HCT116 (cell line): ENCODE measurements around the gene SP3.

ENCODE experiments used
- EZH2 ChIP-seq: fragments of 200-600 bp; sonication (generic); IDR thresholded peaks from 2 replicates; pipeline ENCODE4 v1.6.1; 2017; ENCODE audit warnings: antibody characterized with exemption, mixed run types
- TF ChIP-seq, protein P1 (sequence below), 3 experiments: fragments of 200-600 bp in 1 of 3; sonication (generic) in 1 of 3; IDR thresholded peaks in 2 of 3; conservative IDR thresholded peaks in 1 of 3; 2 replicates each; pipeline ENCODE4 v1.5.1; 2012 to 2017; ENCODE audit warnings: low read depth in 2 of 3, low read length in 2 of 3, antibody characterized with exemption in 1 of 3, borderline replicate concordance in 1 of 3, control low read depth in 1 of 3, mild to moderate bottlenecking in 1 of 3, mixed read lengths in 1 of 3, mixed run types in 1 of 3, moderate library complexity in 1 of 3; ENCODE audit not compliant: insufficient read depth in 1 of 3

DNA sequence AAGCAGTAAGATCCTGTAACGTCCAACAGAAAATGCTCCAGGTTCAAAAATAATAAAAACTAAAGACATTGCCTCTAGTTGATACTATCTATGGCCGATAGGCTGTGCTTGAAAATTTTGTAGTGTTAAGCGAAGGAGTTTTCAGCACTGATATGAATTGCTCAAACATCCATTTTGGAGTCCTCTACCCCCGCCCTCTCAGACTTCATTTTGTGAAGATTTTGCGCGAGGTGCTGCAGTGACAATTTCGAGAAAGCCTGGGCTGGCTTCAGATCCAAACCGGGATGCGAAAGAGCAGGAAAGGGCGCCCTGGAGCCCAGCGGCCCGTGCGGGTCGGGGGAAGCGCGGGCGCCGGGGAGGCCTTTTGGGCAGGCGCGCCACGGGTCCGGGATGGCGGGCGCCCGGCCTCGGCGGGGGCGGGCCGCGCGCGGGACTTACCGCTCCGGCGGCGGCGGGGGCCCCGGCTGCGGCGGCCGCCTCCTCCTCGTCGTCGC is 1.8 kb downstream of the SP3 start:
- TF ChIP-seq, protein P1, sequence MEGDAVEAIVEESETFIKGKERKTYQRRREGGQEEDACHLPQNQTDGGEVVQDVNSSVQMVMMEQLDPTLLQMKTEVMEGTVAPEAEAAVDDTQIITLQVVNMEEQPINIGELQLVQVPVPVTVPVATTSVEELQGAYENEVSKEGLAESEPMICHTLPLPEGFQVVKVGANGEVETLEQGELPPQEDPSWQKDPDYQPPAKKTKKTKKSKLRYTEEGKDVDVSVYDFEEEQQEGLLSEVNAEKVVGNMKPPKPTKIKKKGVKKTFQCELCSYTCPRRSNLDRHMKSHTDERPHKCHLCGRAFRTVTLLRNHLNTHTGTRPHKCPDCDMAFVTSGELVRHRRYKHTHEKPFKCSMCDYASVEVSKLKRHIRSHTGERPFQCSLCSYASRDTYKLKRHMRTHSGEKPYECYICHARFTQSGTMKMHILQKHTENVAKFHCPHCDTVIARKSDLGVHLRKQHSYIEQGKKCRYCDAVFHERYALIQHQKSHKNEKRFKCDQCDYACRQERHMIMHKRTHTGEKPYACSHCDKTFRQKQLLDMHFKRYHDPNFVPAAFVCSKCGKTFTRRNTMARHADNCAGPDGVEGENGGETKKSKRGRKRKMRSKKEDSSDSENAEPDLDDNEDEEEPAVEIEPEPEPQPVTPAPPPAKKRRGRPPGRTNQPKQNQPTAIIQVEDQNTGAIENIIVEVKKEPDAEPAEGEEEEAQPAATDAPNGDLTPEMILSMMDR (IDR thresholded peaks at IDR 0.05 in 2 of 3, conservative IDR thresholded peaks at IDR 0.05 in 1 of 3; ENCODE audit: borderline replicate concordance in 1 of 3, insufficient read depth in 1 of 3, low read depth in 2 of 3, low read length in 2 of 3): peak in 1 of 3 experiments; percentile 21; a peak in 1 of 6 replicates
- TF ChIP-seq EZH2: no peak
